ENCODE measurements around the gene SND1.

GRCh38 chr7:127741764-127742375 is 89.9 kb downstream of the SND1 start:
- no peak for TF ChIP-seq CTCF (IDR thresholded peaks at IDR 0.05)
- TF ChIP-seq POLR2A (IDR thresholded peaks at IDR 0.05): no peak
- no peak for TF ChIP-seq POLR2AphosphoS5 (IDR thresholded peaks at IDR 0.05)

Measured in transverse colon (tissue), 4 donors.